ENCODE measurements around the gene IKBKE.

IKBKE gene

DNA sequence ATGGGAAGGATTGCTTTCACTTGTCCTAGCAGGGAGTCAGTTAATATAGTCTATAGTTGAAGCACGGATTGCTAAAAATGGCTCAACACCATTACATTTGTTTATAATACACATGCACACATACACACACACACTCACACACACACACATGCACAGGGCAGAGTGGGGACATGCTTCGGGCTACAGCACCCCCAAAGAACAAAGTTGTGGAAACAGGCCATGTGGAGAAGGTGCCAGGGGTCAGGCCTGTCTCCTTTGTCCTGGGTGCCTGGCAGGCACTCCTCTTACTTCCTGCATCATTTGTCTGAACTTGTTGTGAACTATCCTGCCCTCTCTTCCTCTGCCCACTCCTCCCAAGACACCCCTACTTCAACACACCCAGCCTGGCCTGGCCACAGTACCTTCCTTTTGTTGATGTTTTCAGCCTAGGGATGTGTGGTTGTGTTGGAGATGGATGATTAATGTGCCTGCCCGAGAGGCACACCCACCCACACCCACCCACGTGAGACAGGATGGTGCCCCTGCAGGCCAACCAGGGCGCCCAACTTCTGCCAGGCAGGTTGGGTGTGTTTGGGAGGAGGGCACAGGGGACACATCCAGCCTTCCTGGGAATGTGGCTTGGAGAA lies 54.6 kb downstream of the IKBKE start:
- no peaks in the 10 kb centered on the region for H3K4me1 ChIP-seq (ENCODE audit: control insufficient read depth, insufficient read depth, low read length)
- CTCF ChIA-PET, result no interaction called here
- H3K4me3 ChIP-seq (ENCODE audit: low read depth, low read length), result no peak overlapping the region
- no peak overlapping the region for H3K27ac ChIP-seq (ENCODE audit: extremely low read depth, low read depth, low read length)
- TF ChIP-seq OSR2 (tag by site-specific recombination; IDR thresholded peaks at IDR 0.05) (no peak), ZNF214 (tag by site-specific recombination; IDR thresholded peaks at IDR 0.05; ENCODE audit: borderline replicate concordance) (no peak), KLF1 (tag by site-specific recombination; IDR thresholded peaks at IDR 0.05) (peak; percentile 71), MZF1 (tag by site-specific recombination; IDR thresholded peaks at IDR 0.05; ENCODE audit: borderline replicate concordance) (no peak), HOXC10 (CRISPR knock-in tag; IDR thresholded peaks at IDR 0.05) (no peak), EGR2 (tag by site-specific recombination; IDR thresholded peaks at IDR 0.05; ENCODE audit: low read depth) (peak; percentile 75), ZFHX2 (tag by site-specific recombination; conservative IDR thresholded peaks at IDR 0.05) (peak; percentile 73), MYNN (tag by site-specific recombination; IDR thresholded peaks at IDR 0.05; ENCODE audit: borderline replicate concordance) (no peak), WT1 (tag by site-specific recombination; IDR thresholded peaks at IDR 0.05) (no peak), ZNF514 (tag by site-specific recombination; IDR thresholded peaks at IDR 0.05) (no peak), BCL11A (tag by site-specific recombination; IDR thresholded peaks at IDR 0.05; ENCODE audit: low read depth) (no peak)
- H3K36me3 ChIP-seq (ENCODE audit: control insufficient read depth in 2 of 2, insufficient read depth in 1 of 2, low read length in 2 of 2), result no peaks in the 10 kb centered on the region
- POLR2A ChIA-PET, result no interaction called here
- no peaks in the 10 kb centered on the region for H3K9me3 ChIP-seq (ENCODE audit: control insufficient read depth, insufficient read depth, low read depth, low read length)

- ChIA-PET POLR2A (no interaction called here), CTCF (interaction anchor here (0.6 kb wide), 1 partner anchor 136 kb away, joined by 3 read pairs; no protein-coding TSS in a partner anchor)
- Histone ChIP-seq H3K4me3 (ENCODE audit: low read depth, low read length) (no peak overlapping the region), H3K27ac (ENCODE audit: extremely low read depth, low read depth, low read length) (no peak overlapping the region), H3K9me3 (ENCODE audit: control insufficient read depth, insufficient read depth, low read depth, low read length) (no peaks in the 10 kb centered on the region), H3K4me1 (ENCODE audit: control insufficient read depth, insufficient read depth, low read length) (no peaks in the 10 kb centered on the region), H3K36me3 (ENCODE audit: control insufficient read depth in 2 of 2, insufficient read depth in 1 of 2, low read length in 2 of 2) (no peaks in the 10 kb centered on the region)
- TF ChIP-seq, protein P1, sequence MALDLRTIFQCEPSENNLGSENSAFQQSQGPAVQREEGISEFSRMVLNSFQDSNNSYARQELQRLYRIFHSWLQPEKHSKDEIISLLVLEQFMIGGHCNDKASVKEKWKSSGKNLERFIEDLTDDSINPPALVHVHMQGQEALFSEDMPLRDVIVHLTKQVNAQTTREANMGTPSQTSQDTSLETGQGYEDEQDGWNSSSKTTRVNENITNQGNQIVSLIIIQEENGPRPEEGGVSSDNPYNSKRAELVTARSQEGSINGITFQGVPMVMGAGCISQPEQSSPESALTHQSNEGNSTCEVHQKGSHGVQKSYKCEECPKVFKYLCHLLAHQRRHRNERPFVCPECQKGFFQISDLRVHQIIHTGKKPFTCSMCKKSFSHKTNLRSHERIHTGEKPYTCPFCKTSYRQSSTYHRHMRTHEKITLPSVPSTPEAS (tag by site-specific recombination; IDR thresholded peaks at IDR 0.05), result peak; percentile 40; the same call in 1 of the 2 replicates
- TF ChIP-seq ZNF274 (IDR thresholded peaks at IDR 0.05; ENCODE audit: low read length), result no peak
- TF ChIP-seq ZNF274 (tag by site-specific recombination; IDR thresholded peaks at IDR 0.05; ENCODE audit: borderline replicate concordance), result no peak
- no peak for TF ChIP-seq ZNF707 (tag by site-specific recombination; IDR thresholded peaks at IDR 0.05)
- TF ChIP-seq ZFHX2 (tag by site-specific recombination; conservative IDR thresholded peaks at IDR 0.05), result peak; percentile 55
- peak; percentile 74 for TF ChIP-seq EGR2 (tag by site-specific recombination; IDR thresholded peaks at IDR 0.05; ENCODE audit: low read depth)
- no peak for TF ChIP-seq KLF7 (tag by site-specific recombination; IDR thresholded peaks at IDR 0.05; ENCODE audit: borderline replicate concordance)
- TF ChIP-seq ZNF302 (tag by site-specific recombination; IDR thresholded peaks at IDR 0.05; ENCODE audit: low read depth), result no peak
- TF ChIP-seq PBX3 (CRISPR knock-in tag; IDR thresholded peaks at IDR 0.05), result no peak
- no peak for TF ChIP-seq ZBTB17 (tag by site-specific recombination; IDR thresholded peaks at IDR 0.05)
- TF ChIP-seq ZNF555 (tag by site-specific recombination; conservative IDR thresholded peaks at IDR 0.05), result no peak
- no peak for TF ChIP-seq ZNF221 (tag by site-specific recombination; IDR thresholded peaks at IDR 0.05; ENCODE audit: borderline replicate concordance)
- TF ChIP-seq ZIC2 (tag by site-specific recombination; IDR thresholded peaks at IDR 0.05), result no peak
- TF ChIP-seq ZNF133 (tag by site-specific recombination; IDR thresholded peaks at IDR 0.05), result no peak
- no peak for TF ChIP-seq ZNF558 (tag by site-specific recombination; IDR thresholded peaks at IDR 0.05)
- peak; percentile 63 for TF ChIP-seq GLIS1 (tag by site-specific recombination; IDR thresholded peaks at IDR 0.05)
- TF ChIP-seq ZNF394 (tag by site-specific recombination; IDR thresholded peaks at IDR 0.05; ENCODE audit: borderline replicate concordance), result no peak
- TF ChIP-seq ZNF214 (tag by site-specific recombination; IDR thresholded peaks at IDR 0.05; ENCODE audit: borderline replicate concordance), result no peak
- TF ChIP-seq ZNF585B (tag by site-specific recombination; IDR thresholded peaks at IDR 0.05), result no peak
- TF ChIP-seq OVOL3 (tag by site-specific recombination; IDR thresholded peaks at IDR 0.05), result no peak
- no peak for TF ChIP-seq ZBTB8A (tag by site-specific recombination; IDR thresholded peaks at IDR 0.05)
- TF ChIP-seq ZNF626 (tag by site-specific recombination; IDR thresholded peaks at IDR 0.05), result no peak
- 0 out of 2 replicates have a peak, but pooled peaks have one; percentile 18 for TF ChIP-seq ZNF664 (tag by site-specific recombination; IDR thresholded peaks at IDR 0.05)
- no peak for TF ChIP-seq ZNF248 (tag by site-specific recombination; IDR thresholded peaks at IDR 0.05)
Measured at GRCh38 chr1:206526064-206526911, 56.0 kb downstream of the IKBKE start.
